Activated naive CD8-positive, alpha-beta T cell (primary cell): ENCODE measurements around the gene CENPK.
"Not testable (repeated sequence)": the region's sequence is repeated elsewhere in the genome, so short reads cannot be mapped to it uniquely, and the experiment has no call there.

Experiments used
- H3K27ac Mint-ChIP-seq: one replicate; pipeline ENCODE4 v1.8.0; 2021; ENCODE audit warnings: mixed read lengths
- H3K27me3 Mint-ChIP-seq: one replicate; pipeline ENCODE4 v1.8.0; 2021; ENCODE audit warnings: mixed read lengths
- H3K36me3 Mint-ChIP-seq: one replicate; pipeline ENCODE4 v1.8.0; 2021; ENCODE audit warnings: mixed read lengths
- H3K4me1 Mint-ChIP-seq: one replicate; pipeline ENCODE4 v1.8.0; 2021; ENCODE audit warnings: low read depth, mixed read lengths
- H3K4me3 Mint-ChIP-seq: one replicate; pipeline ENCODE4 v1.8.0; 2021; ENCODE audit warnings: mild to moderate bottlenecking, mixed read lengths
- H3K9me3 Mint-ChIP-seq: one replicate; pipeline ENCODE4 v1.8.0; 2021; ENCODE audit warnings: low read depth, mixed read lengths

Gene CENPK, protein sequence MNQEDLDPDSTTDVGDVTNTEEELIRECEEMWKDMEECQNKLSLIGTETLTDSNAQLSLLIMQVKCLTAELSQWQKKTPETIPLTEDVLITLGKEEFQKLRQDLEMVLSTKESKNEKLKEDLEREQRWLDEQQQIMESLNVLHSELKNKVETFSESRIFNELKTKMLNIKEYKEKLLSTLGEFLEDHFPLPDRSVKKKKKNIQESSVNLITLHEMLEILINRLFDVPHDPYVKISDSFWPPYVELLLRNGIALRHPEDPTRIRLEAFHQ

DNA sequence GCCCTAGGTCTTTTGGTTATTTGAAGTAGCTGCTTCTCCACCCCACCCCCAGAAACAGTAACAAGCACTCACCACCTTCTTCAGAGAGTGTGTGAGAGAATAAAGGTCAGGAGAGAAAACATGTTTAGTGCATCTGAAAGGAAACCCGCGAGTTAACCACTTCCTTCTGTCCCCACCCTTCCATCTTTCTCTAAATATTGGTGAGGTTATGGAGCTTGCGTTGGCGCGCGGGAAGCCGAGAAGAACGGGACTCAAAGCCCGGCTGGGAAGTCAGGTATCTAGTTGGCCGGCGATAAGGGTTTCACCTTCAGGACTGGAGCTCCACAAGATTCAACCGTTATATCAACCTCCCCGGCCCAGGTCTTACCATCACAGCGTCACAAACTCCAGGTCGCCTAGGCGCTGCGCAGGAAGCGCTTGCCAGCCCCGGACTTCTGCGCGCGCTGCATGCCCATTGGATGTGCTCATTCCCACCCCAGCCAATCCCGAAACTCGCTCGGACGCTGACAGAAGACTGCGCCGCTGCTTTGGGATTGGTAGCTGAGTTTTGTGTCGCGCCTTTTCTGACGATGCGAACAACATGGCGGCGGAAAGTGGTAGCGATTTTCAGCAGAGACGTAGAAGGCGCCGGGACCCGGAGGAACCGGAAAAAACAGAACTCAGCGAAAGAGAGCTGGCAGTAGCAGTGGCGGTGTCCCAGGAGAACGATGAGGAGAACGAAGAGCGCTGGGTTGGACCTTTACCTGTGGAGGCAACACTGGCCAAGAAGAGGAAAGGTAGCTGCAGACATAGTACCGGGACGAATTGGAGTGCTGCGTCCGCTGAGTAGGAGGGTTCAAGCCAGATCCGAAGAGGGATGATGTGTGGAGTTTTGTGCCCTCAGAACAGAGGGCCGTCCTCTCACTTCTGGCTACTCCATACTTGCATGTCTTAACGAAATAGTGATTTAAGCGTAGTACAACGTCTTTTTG is at the start of gene CENPK, which contains the start of gene PPWD1:
Gene CENPK, minus strand, starts transcription at position 438 of the 971 bp plus-strand sequence. CDS start 8,261 bp downstream, outside the sequence.
Gene PPWD1, plus strand, starts transcription at position 566 of the 971 bp plus-strand sequence. Its CDS starts 15 bp downstream, at position 581.
- Mint-ChIP-seq H3K4me3 (peak within 1 kb of the TSS; percentile 98), H3K36me3 (peaks cover 9% of the 10 kb centered on the region)

DNA sequence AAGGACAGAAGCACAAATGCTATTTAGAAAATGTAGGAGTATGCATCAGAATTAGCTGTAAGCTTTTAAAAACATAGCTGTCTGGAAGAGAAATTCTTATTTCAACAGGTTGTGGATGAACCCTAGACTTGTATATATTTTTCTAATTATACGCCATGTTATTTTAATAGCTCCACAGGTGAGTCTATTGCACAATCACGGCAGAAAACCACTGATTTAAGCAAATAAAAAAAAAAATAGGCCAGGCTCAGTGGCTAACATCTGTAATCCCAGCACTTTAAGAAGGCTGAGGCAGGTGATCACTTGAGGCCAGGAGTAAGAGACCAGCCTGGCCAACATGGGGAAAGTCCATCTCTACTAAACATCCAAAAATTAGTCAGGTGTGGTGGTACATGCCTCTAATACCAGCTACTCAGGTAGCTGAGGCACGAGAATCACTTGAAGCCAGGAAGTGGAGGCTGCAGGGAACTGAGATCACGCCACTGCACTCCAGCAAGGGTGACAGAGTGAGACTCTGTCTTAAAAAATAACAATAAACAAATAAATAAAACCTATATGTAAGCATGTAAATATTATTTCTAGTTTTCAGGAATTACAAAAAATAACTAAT is 49.4 kb upstream of the CENPK start:
- Mint-ChIP-seq H3K9me3 (no peaks in the 10 kb centered on the region), H3K36me3 (peaks cover 14% of the 10 kb centered on the region), H3K4me3 (no peak overlapping the region)

More for the DNA sequence above, at the start of gene CENPK, which contains the start of gene PPWD1:
- Mint-ChIP-seq H3K27me3 (no peaks in the 10 kb centered on the region), H3K4me1 (peaks cover 70% of the 10 kb centered on the region), H3K27ac (peak within 1 kb of the TSS; percentile 99), H3K9me3 (no peaks in the 10 kb centered on the region)

DNA sequence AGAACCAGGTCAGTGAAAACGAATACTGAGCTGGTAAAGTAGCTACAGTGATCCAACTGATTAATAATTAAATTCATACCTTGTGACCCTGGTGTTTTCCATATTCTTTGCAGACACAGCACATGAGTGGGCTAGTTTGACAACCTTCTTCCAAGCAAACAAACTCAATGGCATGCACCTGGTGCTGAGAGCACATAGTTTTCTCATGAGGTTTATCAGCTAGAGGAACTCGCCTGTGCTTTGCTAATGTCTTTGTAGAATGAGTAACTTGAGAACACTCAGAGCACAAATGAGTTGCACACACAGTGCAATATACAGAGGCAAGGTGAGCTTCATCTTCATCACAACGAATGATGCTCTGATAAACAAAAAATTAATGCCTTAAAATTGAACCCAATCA is 48.6 kb upstream of the CENPK start:
- Mint-ChIP-seq H3K36me3 (peaks cover 15% of the 10 kb centered on the region), H3K4me1 (peaks cover 15% of the 10 kb centered on the region), H3K27ac (no peak overlapping the region), H3K9me3 (no peaks in the 10 kb centered on the region), H3K27me3 (no peaks in the 10 kb centered on the region), H3K4me3 (no peak overlapping the region)

More for the DNA sequence above, 49.4 kb upstream of the CENPK start:
- H3K4me1 Mint-ChIP-seq = peaks cover 15% of the 10 kb centered on the region
- H3K27ac Mint-ChIP-seq = no peak overlapping the region
- no peaks in the 10 kb centered on the region for H3K27me3 Mint-ChIP-seq

DNA sequence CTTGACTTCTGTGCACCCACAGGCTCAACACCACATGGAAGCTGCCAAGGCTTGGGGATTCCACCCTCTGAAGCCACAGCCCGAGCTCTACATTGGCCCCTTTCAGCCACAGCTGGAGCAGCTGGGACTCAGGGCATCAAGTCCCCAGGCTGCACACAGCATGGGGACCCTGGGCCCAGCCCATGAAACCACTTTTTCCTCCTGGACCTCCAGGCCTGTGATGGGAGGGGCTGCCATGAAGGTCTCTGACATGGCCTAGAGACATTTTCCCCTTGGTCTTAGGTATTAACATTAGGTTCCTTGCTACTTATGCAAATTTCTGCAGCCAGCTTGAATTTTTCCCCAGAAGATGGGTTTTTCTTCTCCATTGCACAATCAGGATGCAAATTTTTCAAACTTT is 38.8 kb upstream of the CENPK start:
- H3K9me3 Mint-ChIP-seq, H3K4me1 Mint-ChIP-seq, H3K4me3 Mint-ChIP-seq, H3K27me3 Mint-ChIP-seq, H3K27ac Mint-ChIP-seq: not testable (repeated sequence)
- peaks cover 25% of the 10 kb centered on the region for H3K36me3 Mint-ChIP-seq

DNA sequence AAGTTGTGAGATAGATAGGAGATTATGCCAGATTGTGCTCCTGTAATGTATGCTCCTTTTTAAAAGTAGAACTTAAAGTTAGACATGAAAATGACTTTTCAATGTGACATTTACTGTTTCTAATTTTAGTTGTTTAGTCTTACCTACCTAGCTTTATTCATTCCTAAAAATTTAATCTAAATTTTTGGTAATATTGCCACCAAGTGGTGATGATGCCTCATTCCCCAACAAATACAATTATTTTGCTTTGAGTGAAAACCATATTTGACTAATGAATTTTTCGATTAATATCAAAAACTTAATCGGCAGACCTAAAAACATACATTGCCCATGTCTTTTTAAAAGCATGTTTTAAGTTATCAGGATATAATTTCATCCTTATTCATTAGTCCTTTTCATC is 25.7 kb upstream of the CENPK start:
- Mint-ChIP-seq H3K4me1 (no peaks in the 10 kb centered on the region), H3K27ac (no peak overlapping the region), H3K27me3 (no peaks in the 10 kb centered on the region), H3K4me3 (no peak overlapping the region), H3K36me3 (peaks cover 2% of the 10 kb centered on the region), H3K9me3 (no peaks in the 10 kb centered on the region)

DNA sequence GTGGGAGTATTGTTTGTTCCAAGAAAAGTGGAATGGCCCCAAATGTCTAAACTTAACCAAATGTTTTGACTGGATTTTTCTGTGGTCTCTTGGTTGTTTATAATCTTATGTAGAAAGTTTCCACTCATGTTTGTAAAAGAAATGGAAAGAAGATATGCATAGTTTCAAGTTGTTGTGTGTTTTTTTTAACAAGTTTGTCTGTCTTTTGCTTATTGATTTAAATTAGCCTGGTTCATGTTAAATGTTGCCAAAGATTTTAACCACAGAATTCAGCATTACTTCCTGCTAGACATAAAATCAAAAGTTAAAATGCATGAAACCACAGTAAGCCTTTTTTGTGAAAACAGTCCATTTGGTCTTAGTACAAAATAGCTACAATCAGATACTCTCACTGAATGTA is 14.2 kb upstream of the CENPK start:
- H3K27me3 Mint-ChIP-seq = no peaks in the 10 kb centered on the region
- peaks cover 16% of the 10 kb centered on the region for H3K36me3 Mint-ChIP-seq
- H3K4me3 Mint-ChIP-seq = no peak overlapping the region
- H3K4me1 Mint-ChIP-seq = peaks cover 35% of the 10 kb centered on the region
- no peaks in the 10 kb centered on the region for H3K9me3 Mint-ChIP-seq
- H3K27ac Mint-ChIP-seq = peak overlapping the region; percentile 37

DNA sequence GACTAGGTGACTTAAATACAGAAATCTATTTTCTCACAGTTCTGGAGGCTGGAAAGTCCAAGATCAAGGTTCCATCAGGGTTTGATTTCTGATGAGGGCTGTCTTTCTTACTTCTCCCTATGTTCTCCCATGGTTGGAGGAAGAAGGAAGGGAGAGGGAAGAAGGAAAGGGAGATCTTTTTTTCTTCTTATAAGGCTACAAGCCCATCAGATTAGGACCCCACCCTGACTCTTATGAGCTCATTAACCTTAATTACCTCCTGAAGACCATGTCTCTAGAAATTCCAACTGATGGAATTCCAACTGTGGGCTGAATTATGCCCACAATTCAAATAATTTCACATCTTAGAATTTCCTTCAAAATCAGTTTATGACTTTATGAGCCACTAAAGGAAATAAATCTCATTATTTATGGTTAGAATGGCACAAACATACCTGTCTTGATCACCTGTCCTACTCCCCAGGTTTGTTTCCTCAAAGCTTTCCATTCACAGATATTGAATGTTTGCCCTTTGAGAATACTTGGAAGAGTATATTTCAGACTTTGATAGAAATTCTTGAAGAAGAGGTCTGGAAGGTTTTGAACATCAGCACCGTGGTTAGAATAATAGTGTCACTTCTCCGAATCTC is 7.7 kb upstream of the CENPK start:
- H3K9me3 Mint-ChIP-seq = no peaks in the 10 kb centered on the region
- H3K36me3 Mint-ChIP-seq = peaks cover 9% of the 10 kb centered on the region
- peaks cover 50% of the 10 kb centered on the region for H3K4me1 Mint-ChIP-seq
- H3K4me3 Mint-ChIP-seq = no peak overlapping the region
- no peaks in the 10 kb centered on the region for H3K27me3 Mint-ChIP-seq
- peak overlapping the region; percentile 17 for H3K27ac Mint-ChIP-seq

DNA sequence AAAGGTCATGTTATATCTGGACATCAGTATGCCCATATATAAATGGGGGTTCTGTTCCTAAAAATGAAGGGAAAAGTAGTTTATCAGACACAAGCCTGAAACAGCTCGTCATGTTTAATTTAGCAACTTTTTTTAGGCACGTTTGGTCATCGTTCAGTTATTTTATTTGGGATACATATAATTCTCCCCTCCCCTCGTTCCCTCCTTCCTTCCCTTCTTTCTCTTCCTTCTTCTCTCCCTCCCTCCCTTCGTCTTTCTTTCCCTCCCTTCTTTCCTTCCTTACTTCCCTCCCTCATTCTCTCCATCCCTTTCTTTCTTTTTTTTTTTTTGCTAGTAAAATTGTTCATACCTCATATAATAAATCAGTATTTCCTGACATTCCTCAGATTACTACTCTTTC is 3.5 kb upstream of the CENPK start:
- H3K9me3 Mint-ChIP-seq = no peaks in the 10 kb centered on the region
- peak overlapping the region; percentile 46 for H3K4me3 Mint-ChIP-seq
- H3K27me3 Mint-ChIP-seq = no peaks in the 10 kb centered on the region
- H3K27ac Mint-ChIP-seq = peak overlapping the region; percentile 58
- H3K4me1 Mint-ChIP-seq = peaks cover 59% of the 10 kb centered on the region
- peaks cover 3% of the 10 kb centered on the region for H3K36me3 Mint-ChIP-seq

DNA sequence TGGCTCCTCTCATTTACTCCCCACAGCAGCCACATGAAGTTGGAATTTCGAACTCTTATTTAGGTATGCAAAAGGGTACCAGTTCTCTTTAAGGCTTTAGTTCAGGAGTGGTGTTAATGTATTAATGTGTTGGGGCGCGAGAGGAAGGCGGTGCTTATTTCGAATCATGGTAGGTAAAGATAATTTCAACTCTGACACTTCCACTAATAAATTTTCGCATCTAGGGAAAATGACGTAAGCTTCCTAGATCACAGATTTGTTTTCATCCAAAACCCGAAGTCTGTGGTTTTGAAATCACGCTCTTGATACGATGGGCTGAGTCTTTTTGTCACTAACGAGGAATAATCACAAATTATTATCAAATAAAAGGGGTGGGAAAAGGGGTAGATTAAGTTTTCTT is 809 bp upstream of the CENPK start:
- H3K27ac Mint-ChIP-seq = peak overlapping the region; percentile 99
- peak overlapping the region; percentile 98 for H3K4me3 Mint-ChIP-seq
- H3K9me3 Mint-ChIP-seq = no peaks in the 10 kb centered on the region
- no peaks in the 10 kb centered on the region for H3K27me3 Mint-ChIP-seq
- H3K36me3 Mint-ChIP-seq = peaks cover 3% of the 10 kb centered on the region
- peaks cover 70% of the 10 kb centered on the region for H3K4me1 Mint-ChIP-seq

DNA sequence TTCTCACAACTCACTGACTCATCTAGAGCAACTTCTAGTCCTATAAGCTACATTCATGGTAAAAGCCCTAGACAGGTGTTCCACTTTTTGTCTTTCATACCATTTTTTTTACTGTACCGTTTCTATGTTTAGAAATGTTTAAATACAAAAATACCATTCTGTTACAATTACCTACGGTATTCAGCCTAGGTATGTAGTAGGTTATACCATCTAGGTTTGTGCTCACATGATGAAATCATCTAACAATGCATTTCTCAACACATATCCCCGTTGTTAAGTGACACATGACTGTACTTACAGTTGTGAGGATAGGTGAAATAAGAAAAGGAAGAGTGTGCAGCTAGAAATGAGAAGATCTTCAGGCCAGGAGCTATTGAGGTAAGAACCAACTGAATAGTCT is 6.2 kb downstream of the CENPK start:
- H3K4me3 Mint-ChIP-seq = no peak overlapping the region
- no peaks in the 10 kb centered on the region for H3K9me3 Mint-ChIP-seq
- H3K27ac Mint-ChIP-seq = no peak overlapping the region
- no peaks in the 10 kb centered on the region for H3K27me3 Mint-ChIP-seq
- peaks cover 38% of the 10 kb centered on the region for H3K4me1 Mint-ChIP-seq
- peaks cover 19% of the 10 kb centered on the region for H3K36me3 Mint-ChIP-seq

DNA sequence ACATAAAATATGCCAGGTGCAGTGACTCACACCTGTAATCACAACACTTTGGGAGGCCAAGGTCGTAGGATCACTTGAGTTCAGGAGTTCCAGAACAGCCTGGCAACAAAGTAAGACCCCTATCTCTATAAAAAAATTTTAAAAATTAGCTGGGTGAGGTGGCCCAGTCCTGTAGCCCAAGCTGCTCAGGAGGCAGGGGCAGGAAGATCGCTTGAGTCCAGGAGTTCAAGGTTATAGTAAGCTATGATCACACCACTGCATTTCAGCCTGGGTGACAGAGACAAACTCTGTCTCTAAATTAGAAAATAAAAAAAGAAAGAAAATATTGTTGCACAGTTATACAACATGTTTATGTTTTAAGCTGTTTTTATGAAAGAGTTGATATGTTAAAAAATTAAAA is 6.8 kb downstream of the CENPK start:
- Mint-ChIP-seq H3K4me1 (peaks cover 34% of the 10 kb centered on the region), H3K9me3 (no peaks in the 10 kb centered on the region), H3K36me3 (peaks cover 19% of the 10 kb centered on the region)

DNA sequence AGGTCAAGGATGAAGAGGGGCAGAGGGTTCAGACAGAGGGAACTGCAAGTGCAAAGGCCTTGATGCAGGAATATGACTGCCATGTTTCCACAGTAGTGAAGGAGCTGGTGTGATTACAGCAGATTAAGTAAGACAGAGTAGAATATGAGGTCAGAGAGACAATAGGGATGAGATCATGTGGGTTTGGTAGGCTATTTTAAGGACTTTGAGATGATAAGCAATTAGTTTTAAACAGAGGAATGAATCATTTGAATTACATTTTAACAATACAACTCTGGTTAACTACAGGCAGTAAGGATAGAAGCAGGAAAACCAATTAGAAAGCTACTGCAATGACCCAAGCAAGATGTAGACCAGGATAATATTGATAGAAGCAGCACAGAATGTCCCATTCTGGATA is 7.7 kb downstream of the CENPK start:
- no peaks in the 10 kb centered on the region for H3K9me3 Mint-ChIP-seq
- no peak overlapping the region for H3K4me3 Mint-ChIP-seq
- H3K36me3 Mint-ChIP-seq = peaks cover 23% of the 10 kb centered on the region
- no peaks in the 10 kb centered on the region for H3K27me3 Mint-ChIP-seq
- no peak overlapping the region for H3K27ac Mint-ChIP-seq
- peaks cover 29% of the 10 kb centered on the region for H3K4me1 Mint-ChIP-seq

More for the DNA sequence above, 6.8 kb downstream of the CENPK start:
- Mint-ChIP-seq H3K27me3 (no peaks in the 10 kb centered on the region), H3K4me3 (no peak overlapping the region), H3K27ac (no peak overlapping the region)

DNA sequence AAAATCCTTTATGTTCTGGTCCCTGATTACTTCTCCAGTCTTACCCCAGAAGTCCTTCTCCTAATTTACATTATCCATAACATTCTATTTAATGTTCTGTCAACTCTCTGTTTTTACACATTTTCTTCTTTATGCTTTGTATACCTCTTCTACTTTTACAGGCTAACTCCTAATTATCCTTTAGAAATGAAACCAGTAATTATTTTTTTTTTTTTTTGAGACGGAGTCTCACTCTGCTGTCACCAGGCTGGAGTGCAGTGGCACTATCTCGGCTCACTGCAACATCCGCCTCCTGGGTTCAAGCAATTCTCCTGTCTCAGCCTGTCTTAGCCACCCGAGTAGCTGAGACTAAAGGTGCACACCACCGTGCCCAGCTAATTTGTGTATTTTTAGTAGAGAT is 9.0 kb downstream of the CENPK start:
- no peaks in the 10 kb centered on the region for H3K27me3 Mint-ChIP-seq
- H3K36me3 Mint-ChIP-seq = peaks cover 28% of the 10 kb centered on the region
- peaks cover 20% of the 10 kb centered on the region for H3K4me1 Mint-ChIP-seq
- no peak overlapping the region for H3K4me3 Mint-ChIP-seq
- no peaks in the 10 kb centered on the region for H3K9me3 Mint-ChIP-seq
- no peak overlapping the region for H3K27ac Mint-ChIP-seq

DNA sequence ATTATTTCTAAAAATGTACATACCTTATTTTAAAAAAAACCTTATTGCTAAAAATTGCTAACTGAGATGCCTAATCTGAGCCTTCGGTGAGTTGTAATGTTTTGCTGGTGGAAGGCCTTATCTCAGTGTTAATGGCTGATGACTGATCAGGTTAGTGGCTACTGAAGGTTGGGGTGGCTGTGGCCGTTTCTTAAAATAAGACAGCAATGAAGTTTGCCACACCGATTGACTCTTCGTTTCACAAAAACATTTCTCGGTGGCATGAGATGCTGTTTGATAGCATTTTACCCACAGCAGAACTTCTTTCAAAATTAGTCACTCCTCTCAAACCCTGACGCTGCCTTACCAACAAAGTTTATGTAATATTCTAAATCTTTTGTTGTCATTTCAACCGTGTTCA is 14.7 kb downstream of the CENPK start:
- no peak overlapping the region for H3K4me3 Mint-ChIP-seq
- H3K36me3 Mint-ChIP-seq = peaks cover 21% of the 10 kb centered on the region
- H3K9me3 Mint-ChIP-seq = no peaks in the 10 kb centered on the region
- H3K4me1 Mint-ChIP-seq = peaks cover 4% of the 10 kb centered on the region
- no peaks in the 10 kb centered on the region for H3K27me3 Mint-ChIP-seq
- H3K27ac Mint-ChIP-seq = no peak overlapping the region
